ENCODE results near the gene SOS1.
"Not testable (repeated sequence)": the region's sequence is repeated elsewhere in the genome, so short reads cannot be mapped to it uniquely, and the experiment has no call there.

The SOS1 gene

GRCh38 chr2:39138837-39139211 is 18.0 kb upstream of the SOS1 start:
- no peak for DNase-seq (ENCODE audit: low read depth in 3 of 3)

- DNase-seq (ENCODE audit: low read depth in 3 of 3) = not testable (repeated sequence)
These were observed 17.5 kb upstream of the SOS1 start for GRCh38 chr2:39138187-39138836.

GRCh38 chr2:39136799-39137198 is 15.9 kb upstream of the SOS1 start:
- no peak for DNase-seq (ENCODE audit: low read depth in 3 of 3)

- no peak for DNase-seq (ENCODE audit: low read depth in 3 of 3)
These were observed 14.9 kb upstream of the SOS1 start for GRCh38 chr2:39135690-39136259.

GRCh38 chr2:39133215-39133851 is 12.5 kb upstream of the SOS1 start:
- DNase-seq (ENCODE audit: low read depth in 3 of 3) = no peak

GRCh38 chr2:39128919-39129391 is 8.1 kb upstream of the SOS1 start:
- peak; percentile 50 to 69 (median 53) for DNase-seq (ENCODE audit: low read depth in 3 of 3)

- peak in 1 of 3 donors; percentile 47 for DNase-seq (ENCODE audit: low read depth in 3 of 3)
These were observed 7.1 kb upstream of the SOS1 start for GRCh38 chr2:39127973-39128372.

- no peak for DNase-seq (ENCODE audit: low read depth in 3 of 3)
These were observed 3.9 kb upstream of the SOS1 start for GRCh38 chr2:39124746-39125057.

GRCh38 chr2:39124000-39124745 is 3.3 kb upstream of the SOS1 start:
- DNase-seq (ENCODE audit: low read depth in 3 of 3) = peak; percentile 86 to 92 (median 91)

GRCh38 chr2:39123436-39123999 is 2.7 kb upstream of the SOS1 start:
- DNase-seq (ENCODE audit: low read depth in 3 of 3) = no peak

- no peak for DNase-seq (ENCODE audit: low read depth in 3 of 3)
These were observed 742 bp upstream of the SOS1 start for GRCh38 chr2:39121523-39122063.

- DNase-seq (ENCODE audit: low read depth in 3 of 3) = no peak
These were observed 405 bp downstream of the SOS1 start for GRCh38 chr2:39120521-39120770.

- peak in 1 of 3 donors; percentile 49 for DNase-seq (ENCODE audit: low read depth in 3 of 3)
These were observed 925 bp downstream of the SOS1 start for GRCh38 chr2:39119732-39120520.

- no peak for DNase-seq (ENCODE audit: low read depth in 3 of 3)
These were observed 1.9 kb downstream of the SOS1 start for GRCh38 chr2:39118786-39119499.

GRCh38 chr2:39115556-39115955 is 5.3 kb downstream of the SOS1 start:
- no peak for DNase-seq (ENCODE audit: low read depth in 3 of 3)

GRCh38 chr2:39114771-39115170 is 6.1 kb downstream of the SOS1 start:
- DNase-seq (ENCODE audit: low read depth in 3 of 3) = no peak

- no peak for DNase-seq (ENCODE audit: low read depth in 3 of 3)
These were observed 11.3 kb downstream of the SOS1 start for GRCh38 chr2:39109537-39109936.

GRCh38 chr2:39108377-39108776 is 12.5 kb downstream of the SOS1 start:
- no peak for DNase-seq (ENCODE audit: low read depth in 3 of 3)

- DNase-seq (ENCODE audit: low read depth in 3 of 3) = no peak
These were observed 13.1 kb downstream of the SOS1 start for GRCh38 chr2:39107724-39108273.

GRCh38 chr2:39107156-39107555 is 13.7 kb downstream of the SOS1 start:
- no peak for DNase-seq (ENCODE audit: low read depth in 3 of 3)

Measured in stimulated activated CD4-positive, alpha-beta T cell treated with anti-CD3 and anti-CD28 coated beads, TNF-alpha, amount 100 ng/mL, for 48 hours (primary cell).